SJCRH30 (cell line): ENCODE data around the gene MYOM3. TPM values are rescaled to one million over a fixed set of nuclear protein-coding genes. Genes with fewer than 3 reads are reported as not detected.
"Not testable (repeated sequence)": the region's sequence is repeated elsewhere in the genome, so short reads cannot be mapped to it uniquely, and the experiment has no call there.

Source experiments
- DNase-seq, 2 experiments: peaks; one replicate each; pipeline ENCODE4 v3.0.0-alpha.2; 2015 to 2020
- H3K27ac ChIP-seq: fragments of 250-450 bp; sonication (Bioruptor Pico); 2 replicates; pipeline ENCODE4 v1.5.1; 2020; ENCODE audit warnings: mild to moderate bottlenecking, moderate library complexity
- H3K27me3 ChIP-seq: fragments of 250-450 bp; sonication (Bioruptor Pico); 2 replicates; pipeline ENCODE4 v1.5.1; 2020; ENCODE audit warnings: mild to moderate bottlenecking, moderate library complexity
- H3K36me3 ChIP-seq: fragments of 250-450 bp; sonication (Bioruptor Pico); 2 replicates; pipeline ENCODE4 v1.5.1; 2020; ENCODE audit warnings: mild to moderate bottlenecking, moderate library complexity
- H3K4me1 ChIP-seq: fragments of 250-450 bp; sonication (Bioruptor Pico); 2 replicates; pipeline ENCODE4 v1.5.1; 2020; ENCODE audit warnings: mild to moderate bottlenecking, moderate library complexity
- H3K4me3 ChIP-seq: fragments of 250-450 bp; sonication (Bioruptor Pico); 2 replicates; pipeline ENCODE4 v1.5.1; 2020; ENCODE audit warnings: mild to moderate bottlenecking, moderate library complexity
- H3K9me3 ChIP-seq: fragments of 250-450 bp; sonication (Bioruptor Pico); replicated peaks from 2 replicates; pipeline ENCODE4 v1.5.1; 2020; ENCODE audit warnings: mild to moderate bottlenecking, moderate library complexity
- total RNA-seq: library from RNA; depleted of rRNA; stranded (reverse); fragments of >200 nt; shearing (Covaris generic); gene quantifications from 2 replicates; pipeline ENCODE4 v1.2.3, GENCODE V29; 2014

The MYOM3 gene
- total RNA-seq, 1 experiment from 2014 or later = not detected

GRCh38 chr1:24044672-24045071 lies 67.3 kb downstream of the MYOM3 start:
- not testable (repeated sequence) for DNase-seq, H3K4me3 ChIP-seq, H3K27ac ChIP-seq, H3K9me3 ChIP-seq, H3K27me3 ChIP-seq, H3K36me3 ChIP-seq
- peaks cover 15% of the 10 kb centered on the region for H3K4me1 ChIP-seq

DNA sequence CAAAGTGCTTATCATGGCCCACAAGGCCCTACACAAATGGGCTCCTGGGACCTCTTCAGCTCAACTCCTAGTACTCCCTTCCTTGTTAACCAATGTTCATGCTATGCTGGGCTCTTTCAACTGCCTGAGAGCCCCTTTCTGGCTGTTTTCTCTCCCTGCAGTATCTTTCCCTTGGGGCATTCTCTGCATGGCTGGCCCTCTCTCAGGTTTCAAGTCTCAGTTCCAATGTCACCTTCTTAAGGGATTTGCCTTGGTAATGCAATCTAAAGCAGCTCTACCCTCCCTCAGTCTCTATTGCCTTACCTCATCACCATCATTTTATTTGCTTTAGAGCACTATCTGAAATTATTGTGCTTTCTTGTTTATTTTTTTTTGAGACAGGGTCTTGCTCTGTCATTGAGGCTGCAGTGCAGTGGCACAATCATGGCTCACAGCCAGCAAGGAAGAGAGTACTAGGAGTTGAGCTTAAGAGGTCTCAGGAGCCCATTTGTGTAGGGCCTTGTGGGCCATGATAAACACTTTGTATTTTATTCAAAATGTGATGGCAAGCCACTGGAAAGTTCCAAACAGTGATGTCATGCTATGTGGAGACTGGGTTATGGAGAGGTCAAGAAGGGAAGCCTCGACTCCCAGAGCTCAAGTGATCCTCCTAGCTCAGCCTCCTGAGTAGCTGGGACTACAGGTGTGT lies 68.4 kb downstream of the MYOM3 start:
- Histone ChIP-seq H3K4me3 (no peak overlapping the region), H3K4me1 (peaks cover 15% of the 10 kb centered on the region), H3K27me3 (no peaks in the 10 kb centered on the region), H3K27ac (no peak overlapping the region), H3K9me3 (0 out of 2 replicates have a peak, but pooled peaks cover 2% of the 10 kb centered on the region), H3K36me3 (no peaks in the 10 kb centered on the region)
- DNase-seq = no peak

DNA sequence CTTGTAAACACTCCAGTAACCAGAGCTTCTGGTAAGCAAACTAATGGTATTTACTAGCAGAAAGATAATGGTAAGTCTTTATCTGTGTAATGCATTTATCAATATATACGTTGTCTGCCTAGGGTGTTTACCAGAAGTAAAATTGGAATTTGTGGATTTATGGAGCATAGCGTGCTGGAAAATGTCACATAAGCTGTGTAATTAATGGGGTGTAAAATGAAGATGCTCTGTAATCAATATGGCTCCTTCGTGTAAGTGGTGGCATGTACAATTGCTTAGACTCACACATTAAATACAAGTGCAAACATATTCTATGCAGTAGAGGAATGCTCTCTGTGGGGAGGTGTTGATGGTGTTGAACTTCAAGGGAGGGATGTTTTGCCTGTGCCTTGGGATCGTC lies 69.6 kb downstream of the MYOM3 start:
- Histone ChIP-seq H3K27ac (no peak overlapping the region), H3K4me3 (no peak overlapping the region), H3K27me3 (no peaks in the 10 kb centered on the region), H3K36me3 (no peaks in the 10 kb centered on the region), H3K4me1 (peaks cover 15% of the 10 kb centered on the region), H3K9me3 (0 out of 2 replicates have a peak, but pooled peaks cover 2% of the 10 kb centered on the region)
- no peak for DNase-seq

- DNase-seq = no peak
- H3K9me3 ChIP-seq = 0 out of 2 replicates have a peak, but pooled peaks cover 2% of the 10 kb centered on the region
- no peaks in the 10 kb centered on the region for H3K36me3 ChIP-seq
- H3K4me3 ChIP-seq = no peak overlapping the region
- no peaks in the 10 kb centered on the region for H3K4me1 ChIP-seq
- no peak overlapping the region for H3K27ac ChIP-seq
- 0 out of 2 replicates have a peak, but pooled peaks cover 3% of the 10 kb centered on the region for H3K27me3 ChIP-seq
These were observed 75.8 kb downstream of the MYOM3 start for GRCh38 chr1:24036088-24036487.

DNA sequence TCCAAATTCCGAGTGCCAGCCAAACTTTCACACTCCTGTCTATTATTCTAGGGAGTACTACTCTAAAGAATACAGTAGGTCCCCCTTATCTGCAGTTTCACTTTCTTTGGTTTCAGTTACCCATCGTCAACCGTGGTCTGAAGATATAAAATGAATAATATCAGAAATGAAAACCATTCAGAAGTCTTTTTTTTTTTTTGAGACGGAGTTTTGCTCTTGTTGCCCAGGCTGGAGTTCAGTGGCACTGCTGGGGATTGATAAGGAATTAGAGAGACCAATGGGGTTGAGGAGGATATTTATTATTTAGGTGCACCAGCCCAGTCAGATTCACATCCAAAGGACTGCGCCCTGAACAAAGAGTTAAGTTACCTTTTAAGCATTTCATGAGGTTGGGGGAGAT lies 79.0 kb downstream of the MYOM3 start:
- no peak for DNase-seq
- no peak overlapping the region for H3K4me3 ChIP-seq
- H3K27ac ChIP-seq = no peak overlapping the region
- 0 out of 2 replicates have a peak, but pooled peaks cover 3% of the 10 kb centered on the region for H3K27me3 ChIP-seq
- no peaks in the 10 kb centered on the region for H3K4me1 ChIP-seq
- H3K36me3 ChIP-seq = no peaks in the 10 kb centered on the region
- no peaks in the 10 kb centered on the region for H3K9me3 ChIP-seq

DNA sequence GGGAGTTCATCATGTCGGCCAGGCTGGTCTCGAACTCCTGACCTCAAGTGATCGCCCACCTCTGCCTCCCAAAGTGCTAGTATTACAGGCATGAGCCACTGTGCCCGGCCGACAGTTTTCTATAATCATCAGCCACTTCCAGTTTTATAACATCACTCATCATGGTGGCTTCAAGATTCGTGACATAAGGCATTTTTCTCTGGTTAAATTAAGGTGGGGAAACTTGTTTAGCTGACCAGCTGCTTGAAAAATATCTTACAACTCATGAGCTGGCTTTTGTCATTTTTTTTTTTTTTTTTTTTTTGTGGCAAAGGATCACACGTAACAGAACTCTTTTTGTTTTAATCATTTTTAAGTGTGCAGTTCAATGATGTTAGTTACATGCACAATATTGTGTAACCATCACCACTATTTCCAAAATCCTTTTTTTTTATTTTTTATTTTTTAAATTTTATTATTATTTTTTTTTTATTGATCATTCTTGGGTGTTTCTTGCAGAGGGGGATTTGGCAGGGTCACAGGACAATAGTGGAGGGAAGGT lies 80.9 kb downstream of the MYOM3 start:
- not testable (repeated sequence) for DNase-seq, H3K9me3 ChIP-seq, H3K27ac ChIP-seq, H3K27me3 ChIP-seq, H3K36me3 ChIP-seq, H3K4me1 ChIP-seq, H3K4me3 ChIP-seq

DNA sequence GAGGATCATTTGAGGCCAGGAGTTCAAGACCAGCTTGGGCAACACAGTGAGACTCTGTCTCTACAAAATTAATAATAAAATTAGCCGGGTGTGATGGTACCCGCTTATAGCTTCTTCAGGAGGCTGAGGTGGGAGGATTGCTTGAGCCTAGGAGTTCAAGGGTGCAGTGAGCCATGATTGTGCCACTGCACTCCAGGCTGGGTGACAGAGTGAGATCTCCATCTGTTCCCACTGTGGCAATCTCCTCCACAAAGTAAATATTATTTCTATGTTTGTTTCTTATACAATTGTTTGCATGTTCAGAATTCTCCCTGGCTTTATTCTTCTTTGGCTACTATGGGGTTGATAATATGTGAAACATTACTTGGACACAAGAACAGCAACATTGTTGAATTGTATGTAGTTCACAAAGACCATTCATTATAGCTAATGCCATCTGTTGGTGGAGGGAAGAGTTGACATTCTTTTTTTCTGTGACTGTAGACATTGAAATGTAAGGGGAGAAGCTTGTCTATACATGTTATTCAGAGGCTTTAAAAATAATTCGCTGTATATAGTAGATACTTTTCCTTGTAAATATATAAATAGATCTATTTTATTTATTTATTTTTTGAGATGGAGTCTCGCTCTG lies 84.0 kb downstream of the MYOM3 start:
- peak in 1 of 2 experiments; percentile 47 for DNase-seq
- Histone ChIP-seq H3K27me3 (no peaks in the 10 kb centered on the region), H3K4me1 (peaks cover 3% of the 10 kb centered on the region; the same call in 1 of the 2 replicates), H3K27ac (no peak overlapping the region), H3K36me3 (no peaks in the 10 kb centered on the region), H3K4me3 (no peak overlapping the region), H3K9me3 (no peaks in the 10 kb centered on the region)

DNA sequence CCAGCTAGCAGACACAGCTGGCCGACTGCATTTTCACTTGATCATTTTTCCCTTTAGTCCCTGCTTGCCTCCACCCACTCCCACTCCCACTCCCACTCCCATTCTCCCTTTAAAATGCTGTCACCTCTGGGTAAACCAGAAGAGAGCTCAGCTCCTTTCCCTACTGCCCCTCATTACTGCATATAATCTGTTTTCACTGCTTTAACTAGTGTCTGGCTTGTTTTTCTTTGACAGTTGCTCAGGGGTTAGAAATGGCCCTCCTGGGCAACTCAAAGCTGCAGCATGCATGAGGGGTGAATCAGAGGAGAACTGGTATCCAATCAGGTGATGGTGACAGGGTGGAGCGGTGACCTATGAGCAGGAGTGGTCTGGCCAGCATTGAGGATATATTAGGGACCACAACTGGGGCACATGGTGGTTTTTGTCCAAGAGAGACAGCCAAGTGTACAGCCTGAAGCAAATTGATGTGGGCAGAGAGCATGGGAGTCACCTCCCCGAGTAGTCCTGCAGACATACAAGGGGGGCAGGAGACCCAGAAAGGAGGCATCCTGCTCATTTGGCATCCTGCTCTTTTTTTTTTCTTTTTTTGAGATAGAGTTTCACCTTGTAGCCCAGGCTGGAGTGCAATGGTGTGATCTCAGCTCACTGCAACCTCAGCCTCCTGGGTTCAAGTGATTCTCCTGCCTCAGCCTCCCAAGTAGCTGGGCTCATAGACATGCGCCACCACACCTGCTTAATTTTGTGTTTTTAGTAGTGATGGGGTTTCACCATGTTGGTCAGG lies 89.2 kb downstream of the MYOM3 start:
- Histone ChIP-seq H3K4me3 (no peak overlapping the region), H3K9me3 (no peaks in the 10 kb centered on the region), H3K27ac (no peak overlapping the region), H3K36me3 (no peaks in the 10 kb centered on the region), H3K27me3 (no peaks in the 10 kb centered on the region), H3K4me1 (peaks cover 29% of the 10 kb centered on the region)
- DNase-seq = peak; percentile 52 to 53

DNA sequence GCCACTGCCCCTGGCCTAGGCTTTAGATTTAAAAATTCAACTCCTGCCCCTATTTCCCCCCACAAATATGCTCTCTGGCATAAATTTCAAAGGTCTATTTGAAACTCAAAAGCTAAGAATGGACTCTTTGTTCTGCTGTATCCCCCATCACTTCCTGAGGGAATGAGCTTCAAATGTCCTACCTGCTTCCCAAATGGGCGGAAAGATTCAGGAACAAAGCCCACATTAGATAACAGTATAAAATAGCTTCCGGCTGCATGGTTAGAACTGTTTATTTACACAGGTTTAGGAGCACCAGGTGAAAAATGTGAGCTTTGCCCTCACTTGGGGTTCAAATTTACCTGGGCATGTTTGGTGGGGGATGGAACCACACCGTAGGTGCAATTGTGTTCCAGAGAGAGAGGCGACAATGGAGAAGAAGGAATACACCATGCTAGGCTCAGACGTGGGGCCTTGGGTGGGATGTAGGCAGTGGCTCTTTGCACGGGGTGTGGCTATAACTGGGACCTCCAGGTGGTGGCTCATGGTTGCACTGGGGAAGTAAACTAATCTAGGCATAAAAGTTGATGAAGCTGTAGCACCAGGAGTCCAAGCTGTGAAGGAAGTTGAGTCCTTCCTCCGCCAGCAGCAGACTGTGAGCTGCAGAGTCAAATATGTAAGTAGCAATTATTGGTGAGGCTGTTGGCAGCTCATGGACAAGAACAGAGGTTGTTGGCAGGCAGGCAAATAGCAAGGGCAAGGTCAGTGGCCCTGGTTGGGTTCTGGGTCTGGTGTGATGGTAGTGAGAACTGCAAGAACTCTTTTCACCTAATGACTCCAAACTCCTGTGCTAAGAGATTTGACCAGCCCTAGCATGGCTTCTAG lies 90.3 kb downstream of the MYOM3 start:
- no peak overlapping the region for H3K4me3 ChIP-seq
- H3K36me3 ChIP-seq = no peaks in the 10 kb centered on the region
- no peak overlapping the region for H3K27ac ChIP-seq

GRCh38 chr1:24020470-24020869 lies 91.5 kb downstream of the MYOM3 start:
- Histone ChIP-seq H3K27me3 (no peaks in the 10 kb centered on the region), H3K9me3 (no peaks in the 10 kb centered on the region), H3K4me3 (no peak overlapping the region), H3K27ac (no peak overlapping the region), H3K36me3 (no peaks in the 10 kb centered on the region), H3K4me1 (peaks cover 33% of the 10 kb centered on the region)
- no peak for DNase-seq

More for the DNA sequence above, 90.3 kb downstream of the MYOM3 start:
- H3K4me1 ChIP-seq = peaks cover 30% of the 10 kb centered on the region
- DNase-seq = no peak
- H3K9me3 ChIP-seq = no peaks in the 10 kb centered on the region
- H3K27me3 ChIP-seq = no peaks in the 10 kb centered on the region

GRCh38 chr1:24020025-24020424 lies 91.9 kb downstream of the MYOM3 start:
- Histone ChIP-seq H3K4me1 (peaks cover 33% of the 10 kb centered on the region), H3K9me3 (no peaks in the 10 kb centered on the region), H3K36me3 (no peaks in the 10 kb centered on the region), H3K27ac (no peak overlapping the region), H3K27me3 (no peaks in the 10 kb centered on the region), H3K4me3 (no peak overlapping the region)
- DNase-seq = no peak

GRCh38 chr1:24018611-24019580 lies 93.0 kb downstream of the MYOM3 start:
- no peak overlapping the region for H3K4me3 ChIP-seq
- H3K4me1 ChIP-seq = peaks cover 33% of the 10 kb centered on the region
- H3K27ac ChIP-seq = no peak overlapping the region
- peak; percentile 96 to 97 for DNase-seq
- H3K9me3 ChIP-seq = no peaks in the 10 kb centered on the region
- H3K36me3 ChIP-seq = no peaks in the 10 kb centered on the region
- peaks cover 6% of the 10 kb centered on the region; the same call in 1 of the 2 replicates for H3K27me3 ChIP-seq
